Esophagus muscularis mucosa (tissue), 3 donors: ENCODE measurements around the gene GNG12.

Source experiments
- CTCF ChIP-seq, 3 experiments: fragments of 200-600 bp in 2 of 3; fragments of 450-650 bp in 1 of 3; sonication (generic) in 2 of 3; IDR thresholded peaks; one replicate each; pipeline ENCODE4 v1.5.1; 2017 to 2019; ENCODE audit warnings: antibody characterized with exemption in 3 of 3, mild to moderate bottlenecking in 2 of 3, moderate library complexity in 1 of 3
- POLR2A ChIP-seq: fragments of 450-650 bp; IDR thresholded peaks from one replicate; pipeline ENCODE4 v1.6.1; 2017; ENCODE audit warnings: antibody characterized with exemption, moderate library complexity, mild to moderate bottlenecking, low read depth

- no peak for TF ChIP-seq CTCF (IDR thresholded peaks at IDR 0.05)
- TF ChIP-seq POLR2A, result no peak
Measured at GRCh38 chr1:67689267-67690017, 143.8 kb downstream of the GNG12 start.
